Large intestine (tissue), 3 donors: ENCODE measurements around the gene TMEM266. TPM values are rescaled to one million over a fixed set of nuclear protein-coding genes. Genes with fewer than 3 reads are reported as not detected.

ENCODE experiments used
- DNase-seq, 2 donors: peaks; one replicate each; pipeline versions ENCODE4 v3.0.0 to v3.0.0-alpha.2; 2013
- H3K27ac ChIP-seq: one replicate; pipeline ENCODE4 v1.5.1; 2013; ENCODE audit warnings: low read length
- H3K27me3 ChIP-seq: 2 replicates; pipeline ENCODE4 v1.6.1; 2013; ENCODE audit warnings: low read length; ENCODE audit not compliant: control insufficient read depth, insufficient read depth
- H3K36me3 ChIP-seq: 2 replicates; pipeline ENCODE4 v1.6.1; 2013; ENCODE audit warnings: low read length; ENCODE audit not compliant: control insufficient read depth, insufficient read depth
- H3K4me1 ChIP-seq: one replicate; pipeline ENCODE4 v1.6.1; 2013; ENCODE audit warnings: low read length; ENCODE audit not compliant: control insufficient read depth, insufficient read depth
- H3K4me3 ChIP-seq: one replicate; pipeline ENCODE4 v1.5.1; 2013; ENCODE audit warnings: low read length
- H3K9me3 ChIP-seq: one replicate; pipeline ENCODE4 v1.6.1; 2013; ENCODE audit warnings: mild to moderate bottlenecking, low read depth, low read length, moderate library complexity; ENCODE audit not compliant: control insufficient read depth
- WGBS: methylation state at CpG from one replicate; pipeline ENCODE4 v1.1.5; 2013; ENCODE audit warnings: low lambda C conversion rate; ENCODE audit not compliant: insufficient coverage; 5-methylcytosine and 5-hydroxymethylcytosine counted together
- polyA plus RNA-seq: library from polyadenylated mRNA; unstranded; fragments of 120-200 nt; gene quantifications from one replicate; pipeline ENCODE4 v1.2.1, GENCODE V29; 2013

The TMEM266 gene
- polyA plus RNA-seq, 1 donor = 1.3 TPM

DNA sequence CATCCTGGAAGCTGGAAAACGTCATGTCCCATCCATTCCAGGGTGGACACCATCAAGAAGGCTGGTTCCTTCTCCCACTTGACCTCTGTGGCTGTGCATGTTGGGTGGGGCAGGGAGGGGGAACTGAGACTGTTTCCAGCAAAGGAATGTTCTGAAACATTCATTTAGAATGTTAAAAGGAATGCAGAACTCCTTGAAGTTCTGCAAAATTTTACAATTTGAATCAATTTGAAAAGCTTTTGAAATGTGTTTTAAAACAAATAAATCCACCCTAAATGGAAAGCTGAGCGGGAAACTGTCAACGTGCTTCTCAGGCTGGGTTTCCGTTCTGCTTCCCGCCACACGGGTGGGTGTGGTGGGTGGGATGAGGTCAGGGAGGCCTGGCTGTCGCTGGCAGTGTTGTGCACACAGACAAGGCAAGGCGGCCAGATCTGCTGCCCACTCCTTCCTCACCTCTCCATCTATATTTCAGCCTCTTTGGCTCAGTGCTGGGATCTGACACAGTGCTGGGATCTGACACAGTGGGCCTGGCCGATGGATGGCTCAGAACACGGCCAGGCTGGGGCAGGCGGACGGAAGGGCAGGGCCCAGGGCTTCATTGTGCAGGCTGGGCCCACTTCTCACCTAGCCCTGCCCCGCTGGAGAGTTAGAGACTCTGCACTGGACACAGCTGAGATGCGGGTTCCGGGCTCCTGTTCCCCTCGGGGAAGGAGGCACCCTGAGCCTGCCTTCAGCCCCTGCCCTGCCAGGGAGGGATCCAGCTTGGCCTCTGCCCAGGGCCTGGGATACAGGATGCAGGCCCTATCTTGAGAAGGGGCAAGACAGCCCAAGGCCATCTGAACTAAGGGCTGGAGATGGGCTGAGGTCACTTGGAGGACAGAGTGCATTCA lies 110.4 kb downstream of the TMEM266 start:
- H3K36me3 ChIP-seq = no peaks in the 10 kb centered on the region
- WGBS = no CpG with 5 or more reads among the region's 16 CpGs
- H3K27ac ChIP-seq = no peak overlapping the region
- no peak overlapping the region for H3K4me3 ChIP-seq
- no peaks in the 10 kb centered on the region for H3K4me1 ChIP-seq
- DNase-seq = no peak
- no peaks in the 10 kb centered on the region for H3K9me3 ChIP-seq
- no peaks in the 10 kb centered on the region for H3K27me3 ChIP-seq

DNA sequence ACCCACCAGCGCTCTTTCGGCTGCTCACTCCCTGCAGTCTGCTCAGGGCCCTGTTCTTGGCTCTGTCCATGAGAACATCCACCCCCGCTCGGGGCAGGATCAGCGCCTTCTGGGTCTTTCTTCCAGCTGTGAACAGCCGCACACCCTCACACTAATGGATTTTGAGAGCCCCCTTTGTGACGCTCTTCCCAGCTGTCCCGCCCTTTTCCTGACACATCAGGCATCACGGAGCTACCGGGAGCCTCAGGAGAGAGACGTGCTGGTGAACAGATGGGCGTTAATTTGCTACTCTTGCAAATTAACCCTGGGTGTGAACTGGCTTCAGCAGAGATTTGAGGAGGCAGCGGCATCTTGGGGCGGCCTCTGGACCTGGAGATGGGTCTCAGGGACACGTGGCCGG lies 113.0 kb downstream of the TMEM266 start:
- Histone ChIP-seq H3K27me3 (peaks cover 9% of the 10 kb centered on the region), H3K36me3 (no peaks in the 10 kb centered on the region), H3K9me3 (no peaks in the 10 kb centered on the region), H3K27ac (no peak overlapping the region), H3K4me3 (no peak overlapping the region), H3K4me1 (no peaks in the 10 kb centered on the region)
- no CpG with 5 or more reads among the region's 16 CpGs for WGBS
- DNase-seq = no peak

DNA sequence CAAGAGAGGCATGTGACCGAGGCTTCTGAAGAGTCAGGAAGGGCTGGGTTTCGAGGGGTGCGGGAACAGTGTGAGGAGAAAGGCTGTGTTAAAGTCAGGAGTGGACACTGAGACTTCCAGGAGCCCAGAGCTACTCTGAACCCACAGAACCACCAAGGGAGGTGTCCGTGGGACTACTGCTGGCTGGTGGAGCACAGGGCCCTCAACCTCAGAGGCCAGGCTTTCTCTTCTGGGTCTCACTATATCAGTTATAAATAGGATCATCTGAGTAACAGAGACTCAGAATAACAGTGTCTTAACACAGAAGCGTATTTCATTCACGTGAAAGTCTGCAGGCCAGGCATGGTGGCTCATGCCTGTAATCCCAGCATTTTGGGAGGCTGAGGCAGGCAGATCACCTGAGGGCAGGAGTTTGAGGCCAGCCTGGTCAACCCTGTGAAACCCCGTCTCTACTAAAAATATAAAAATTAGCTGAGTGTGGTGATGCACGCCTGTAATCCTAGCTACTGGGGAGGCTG lies 113.6 kb downstream of the TMEM266 start:
- no peaks in the 10 kb centered on the region for H3K4me1 ChIP-seq
- DNase-seq = no peak
- no CpG with 5 or more reads among the region's 8 CpGs for WGBS
- H3K4me3 ChIP-seq = no peak overlapping the region
- H3K9me3 ChIP-seq = no peaks in the 10 kb centered on the region
- H3K36me3 ChIP-seq = no peaks in the 10 kb centered on the region
- peaks cover 15% of the 10 kb centered on the region for H3K27me3 ChIP-seq
- H3K27ac ChIP-seq = no peak overlapping the region

GRCh38 chr15:76174654-76175053 lies 114.9 kb downstream of the TMEM266 start:
- peaks cover 23% of the 10 kb centered on the region for H3K27me3 ChIP-seq
- WGBS = no CpG with 5 or more reads among the region's 5 CpGs
- H3K27ac ChIP-seq = no peak overlapping the region
- H3K9me3 ChIP-seq = no peaks in the 10 kb centered on the region
- H3K4me1 ChIP-seq = no peaks in the 10 kb centered on the region
- H3K36me3 ChIP-seq = no peaks in the 10 kb centered on the region
- no peak for DNase-seq
- no peak overlapping the region for H3K4me3 ChIP-seq

DNA sequence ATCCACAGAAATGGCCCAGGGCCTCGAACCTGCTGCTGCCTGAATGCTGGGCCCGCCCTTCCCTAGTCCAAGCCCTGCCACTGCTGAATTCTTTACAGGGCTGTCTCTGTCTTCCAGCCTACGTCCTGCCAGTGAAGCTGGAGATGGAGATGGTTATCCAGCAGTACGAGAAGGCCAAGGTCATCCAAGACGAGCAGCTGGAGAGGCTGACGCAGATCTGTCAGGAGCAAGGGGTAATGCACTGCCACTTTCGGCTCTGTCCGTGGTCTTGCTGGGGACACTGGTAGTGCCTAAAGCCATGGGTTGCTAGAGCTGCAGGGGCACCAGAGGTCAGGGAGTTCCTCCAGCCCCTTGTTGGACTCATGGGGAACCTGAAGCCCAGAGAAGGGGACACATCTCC lies 115.7 kb downstream of the TMEM266 start:
- no peaks in the 10 kb centered on the region for H3K9me3 ChIP-seq
- H3K27me3 ChIP-seq = peaks cover 23% of the 10 kb centered on the region
- H3K27ac ChIP-seq = no peak overlapping the region
- no peaks in the 10 kb centered on the region for H3K36me3 ChIP-seq
- no peaks in the 10 kb centered on the region for H3K4me1 ChIP-seq
- DNase-seq = no peak
- H3K4me3 ChIP-seq = no peak overlapping the region
- WGBS = no CpG with 5 or more reads among the region's 8 CpGs

DNA sequence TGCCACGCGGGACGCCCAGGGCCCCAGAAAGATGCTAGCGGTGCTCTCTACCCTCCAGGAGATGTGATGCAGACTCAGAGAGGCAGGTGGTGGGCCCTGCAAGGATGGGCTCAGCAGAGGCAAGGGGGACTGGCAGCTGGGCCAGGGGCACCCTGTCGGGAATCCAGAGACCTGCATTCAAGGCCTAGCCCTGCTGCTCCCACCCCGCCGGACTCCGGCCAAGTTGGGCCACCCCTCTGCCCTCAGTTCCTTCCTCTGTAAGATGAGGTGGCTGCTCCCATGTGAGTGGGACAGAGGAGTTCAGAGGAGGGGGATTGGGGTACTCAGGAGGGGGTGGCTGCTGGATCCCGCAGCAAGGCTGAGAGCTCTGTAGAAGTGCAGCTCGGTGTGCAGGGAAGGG lies 116.3 kb downstream of the TMEM266 start:
- Histone ChIP-seq H3K27ac (no peak overlapping the region), H3K4me3 (no peak overlapping the region), H3K9me3 (no peaks in the 10 kb centered on the region), H3K36me3 (no peaks in the 10 kb centered on the region), H3K4me1 (no peaks in the 10 kb centered on the region), H3K27me3 (peaks cover 23% of the 10 kb centered on the region)
- no CpG with 5 or more reads among the region's 10 CpGs for WGBS
- no peak for DNase-seq

DNA sequence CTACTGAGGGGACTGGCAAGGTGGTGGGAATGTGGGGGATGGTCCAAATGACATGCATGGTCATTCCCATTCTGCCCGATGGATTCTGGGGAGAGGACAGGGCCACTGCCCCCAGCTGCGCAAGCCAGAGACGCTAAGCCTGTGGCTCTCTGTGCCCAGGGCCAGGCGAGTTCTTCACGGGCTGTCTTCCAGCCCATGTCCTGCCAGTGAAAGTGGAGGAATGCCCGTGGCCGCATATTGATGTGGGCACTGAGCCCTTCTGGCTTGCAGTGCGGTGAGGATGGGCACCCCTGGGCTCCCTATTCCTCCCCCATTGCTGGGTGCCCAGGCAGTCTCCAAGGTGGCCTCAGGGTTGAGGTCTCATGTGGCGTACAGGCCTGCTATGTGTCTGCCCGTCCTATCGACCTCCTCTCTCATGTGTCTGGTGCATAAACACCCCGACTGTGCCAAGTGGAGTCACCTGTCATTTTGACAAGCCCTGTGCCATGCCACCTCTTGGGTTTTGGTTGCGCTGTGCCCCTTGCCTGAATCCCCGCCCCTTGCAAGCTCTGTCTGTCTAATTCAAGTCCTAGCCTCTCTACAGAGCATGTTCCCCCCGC lies 116.8 kb downstream of the TMEM266 start:
- no peak overlapping the region for H3K4me3 ChIP-seq
- no peaks in the 10 kb centered on the region for H3K4me1 ChIP-seq
- H3K36me3 ChIP-seq = no peaks in the 10 kb centered on the region
- no peaks in the 10 kb centered on the region for H3K9me3 ChIP-seq
- H3K27me3 ChIP-seq = peaks cover 23% of the 10 kb centered on the region
- no peak overlapping the region for H3K27ac ChIP-seq
- DNase-seq = no peak
- WGBS = no CpG with 5 or more reads among the region's 15 CpGs

- Histone ChIP-seq H3K36me3 (no peaks in the 10 kb centered on the region), H3K9me3 (no peaks in the 10 kb centered on the region), H3K4me1 (no peaks in the 10 kb centered on the region), H3K27me3 (peaks cover 23% of the 10 kb centered on the region), H3K27ac (no peak overlapping the region), H3K4me3 (no peak overlapping the region)
- no peak for DNase-seq
- no CpG with 5 or more reads among the region's 15 CpGs for WGBS
Observed at GRCh38 chr15:76177491-76178040, 117.8 kb downstream of the TMEM266 start.

- no CpG with 5 or more reads among the region's 21 CpGs for WGBS
- no peak overlapping the region for H3K27ac ChIP-seq
- no peak for DNase-seq
Observed at GRCh38 chr15:76178296-76179000, 118.7 kb downstream of the TMEM266 start.

DNA sequence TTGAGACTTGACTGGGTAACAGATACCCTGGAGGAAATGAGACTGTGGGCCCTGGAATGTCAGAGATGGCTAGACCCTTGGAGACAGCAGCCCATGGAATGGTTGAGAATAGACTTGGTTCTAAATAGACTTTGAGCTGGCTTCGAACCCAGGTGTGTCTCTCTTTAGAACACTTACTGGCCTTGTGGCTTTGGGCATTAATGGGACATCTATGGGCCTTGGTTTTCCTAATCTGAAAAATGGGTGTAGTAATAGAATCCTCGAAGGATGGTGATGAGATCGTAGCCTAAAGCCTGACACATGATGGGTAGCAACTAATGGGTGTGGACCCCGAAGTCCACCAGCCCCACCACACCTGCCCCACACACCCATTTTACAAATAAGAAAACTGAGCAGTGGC lies 119.2 kb downstream of the TMEM266 start:
- DNase-seq = no peak
- H3K27ac ChIP-seq = no peak overlapping the region
- H3K4me1 ChIP-seq = no peaks in the 10 kb centered on the region
- H3K36me3 ChIP-seq = no peaks in the 10 kb centered on the region
- H3K27me3 ChIP-seq = peaks cover 23% of the 10 kb centered on the region
- no CpG with 5 or more reads among the region's 4 CpGs for WGBS
- H3K9me3 ChIP-seq = no peaks in the 10 kb centered on the region
- H3K4me3 ChIP-seq = no peak overlapping the region

More at GRCh38 chr15:76178296-76179000, 118.7 kb downstream of the TMEM266 start:
- no peaks in the 10 kb centered on the region for H3K4me1 ChIP-seq
- no peaks in the 10 kb centered on the region for H3K9me3 ChIP-seq
- H3K4me3 ChIP-seq = no peak overlapping the region
- peaks cover 23% of the 10 kb centered on the region for H3K27me3 ChIP-seq
- H3K36me3 ChIP-seq = no peaks in the 10 kb centered on the region
